GM21381 (cell line): Measurements from ENCODE around the gene LYL1.

Experiments used
- ATAC-seq: cut with Tn5 transposase; IDR thresholded peaks from one replicate; pipeline ENCODE4 v1.9.1; 2021; ENCODE audit warnings: mild to moderate bottlenecking, moderate library complexity; ENCODE audit not compliant: unreplicated experiment

LYL1 gene

GRCh38 chr19:13110099-13110610, 7.5 kb upstream of the LYL1 start:
- ATAC-seq = no peak

DNA sequence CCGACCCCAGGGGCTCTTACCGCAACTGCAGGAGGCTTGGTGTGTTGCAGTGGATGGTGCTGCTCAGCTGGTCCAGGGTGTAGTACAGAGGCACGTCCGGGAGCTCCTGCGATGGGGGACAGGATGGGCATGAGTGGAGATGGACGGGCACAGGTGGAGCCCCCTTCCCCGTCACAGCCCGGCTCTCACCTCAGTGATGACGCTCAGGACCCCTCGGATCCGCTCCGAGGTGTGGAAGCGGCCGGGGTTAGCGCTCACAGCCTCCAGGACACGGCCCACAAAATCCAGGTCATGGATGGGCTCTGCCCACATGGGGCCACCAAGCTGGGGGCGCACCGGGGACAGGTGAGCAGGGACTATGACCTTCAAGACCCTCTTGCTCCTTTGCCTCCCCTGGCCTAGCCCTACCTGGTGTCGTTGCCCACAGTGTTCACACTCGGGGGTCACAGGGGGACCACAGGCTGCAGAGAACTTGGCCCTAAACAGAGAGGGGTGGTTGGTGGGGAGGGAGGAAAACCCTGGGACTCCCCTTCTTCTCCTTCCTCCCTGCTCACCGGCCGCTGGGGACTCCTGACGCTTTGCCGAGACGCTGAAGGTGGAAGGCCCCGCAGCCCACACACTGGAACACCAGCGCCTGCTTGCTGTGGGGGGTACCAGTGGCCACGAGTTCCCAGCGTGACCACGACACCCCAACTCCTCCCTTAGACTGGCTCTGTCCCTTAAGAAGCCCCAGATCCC, 6.9 kb upstream of the LYL1 start:
- ATAC-seq = no peak

DNA sequence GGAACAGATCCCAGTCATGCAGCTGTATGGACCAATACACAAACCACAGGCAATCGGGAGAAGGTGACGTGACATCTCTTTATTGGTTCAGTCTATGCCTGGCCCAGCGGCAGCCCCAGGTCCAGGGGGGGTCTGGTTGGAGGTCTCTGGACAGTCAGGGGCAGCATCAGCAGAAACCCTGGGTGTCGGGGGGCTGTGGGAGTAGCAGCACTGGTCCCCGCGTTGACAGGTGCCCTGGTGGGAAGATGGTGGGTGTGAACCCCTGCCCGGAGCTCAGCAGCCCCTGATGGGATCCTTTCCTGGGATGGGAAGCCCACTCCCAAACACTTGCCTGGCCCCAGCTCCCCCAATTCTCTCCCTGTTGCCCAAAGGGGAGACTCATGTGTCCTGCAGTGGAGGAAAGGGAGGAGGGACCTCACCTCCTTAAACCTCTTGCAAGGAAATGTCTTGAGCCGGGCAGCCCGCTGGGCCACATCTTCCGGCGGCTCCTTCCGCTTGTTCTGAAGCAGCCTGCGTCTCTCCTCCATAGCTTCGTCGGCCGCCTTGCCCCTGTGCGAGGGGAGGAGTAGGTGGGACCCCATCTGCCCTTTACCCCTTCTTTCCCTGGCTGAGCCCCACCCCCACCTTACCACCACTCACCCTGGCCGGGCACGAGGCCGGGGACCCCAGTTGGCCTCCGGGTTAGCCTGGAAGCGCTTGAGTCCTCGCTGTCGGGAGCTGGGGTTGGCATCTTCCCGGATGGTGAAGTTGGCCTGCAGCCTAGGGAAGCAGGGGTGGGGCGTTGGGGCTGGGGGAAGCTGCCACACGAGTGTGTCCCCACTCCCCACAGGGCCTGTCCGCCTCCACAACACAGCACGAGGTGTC, 2.4 kb upstream of the LYL1 start:
- ATAC-seq = no peak

GRCh38 chr19:13104360-13104847, 1.7 kb upstream of the LYL1 start:
- peak; percentile 26 for ATAC-seq

DNA sequence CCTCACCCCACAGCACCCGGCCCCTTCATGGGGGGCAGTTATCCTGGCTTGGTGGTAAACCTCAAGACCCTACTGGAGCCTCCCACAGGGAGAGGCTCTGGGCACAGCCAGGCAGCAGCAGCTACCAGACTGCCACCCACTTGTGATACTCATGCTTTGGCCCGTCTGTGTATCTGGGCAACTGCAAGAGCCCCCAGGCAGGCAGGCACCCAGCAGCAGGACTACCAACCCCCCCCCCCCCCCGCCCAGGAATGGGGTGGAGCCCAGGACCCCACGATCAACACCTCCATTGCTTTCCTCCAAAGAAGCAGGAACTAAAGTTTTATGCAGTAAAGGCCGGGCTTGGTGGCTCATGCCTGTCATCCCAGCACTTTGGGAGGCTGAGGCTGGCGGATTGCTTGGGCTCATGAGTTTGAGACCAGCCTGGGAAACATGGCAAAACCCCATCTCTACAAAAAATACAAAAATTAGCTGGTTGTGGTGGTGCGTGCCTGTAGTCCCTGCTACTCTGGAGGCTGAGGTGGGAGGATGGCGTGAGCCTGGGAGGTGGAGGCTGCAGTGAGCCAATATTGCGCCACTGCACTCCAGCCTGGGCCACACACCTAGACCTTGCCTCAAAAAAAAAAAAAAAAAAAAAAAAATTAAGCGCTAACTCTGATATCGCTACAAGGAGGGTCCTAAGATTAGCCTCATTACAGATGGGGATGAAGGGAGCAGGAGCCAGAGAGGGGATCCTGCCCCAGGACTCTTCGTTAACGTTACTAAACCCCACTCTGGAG, 1.1 kb upstream of the LYL1 start:
- no peak for ATAC-seq

GRCh38 chr19:13102416-13102665, 317 bp downstream of the LYL1 start:
- ATAC-seq = no peak

- no peak for ATAC-seq
Measured at GRCh38 chr19:13101590-13102415, 855 bp downstream of the LYL1 start.

DNA sequence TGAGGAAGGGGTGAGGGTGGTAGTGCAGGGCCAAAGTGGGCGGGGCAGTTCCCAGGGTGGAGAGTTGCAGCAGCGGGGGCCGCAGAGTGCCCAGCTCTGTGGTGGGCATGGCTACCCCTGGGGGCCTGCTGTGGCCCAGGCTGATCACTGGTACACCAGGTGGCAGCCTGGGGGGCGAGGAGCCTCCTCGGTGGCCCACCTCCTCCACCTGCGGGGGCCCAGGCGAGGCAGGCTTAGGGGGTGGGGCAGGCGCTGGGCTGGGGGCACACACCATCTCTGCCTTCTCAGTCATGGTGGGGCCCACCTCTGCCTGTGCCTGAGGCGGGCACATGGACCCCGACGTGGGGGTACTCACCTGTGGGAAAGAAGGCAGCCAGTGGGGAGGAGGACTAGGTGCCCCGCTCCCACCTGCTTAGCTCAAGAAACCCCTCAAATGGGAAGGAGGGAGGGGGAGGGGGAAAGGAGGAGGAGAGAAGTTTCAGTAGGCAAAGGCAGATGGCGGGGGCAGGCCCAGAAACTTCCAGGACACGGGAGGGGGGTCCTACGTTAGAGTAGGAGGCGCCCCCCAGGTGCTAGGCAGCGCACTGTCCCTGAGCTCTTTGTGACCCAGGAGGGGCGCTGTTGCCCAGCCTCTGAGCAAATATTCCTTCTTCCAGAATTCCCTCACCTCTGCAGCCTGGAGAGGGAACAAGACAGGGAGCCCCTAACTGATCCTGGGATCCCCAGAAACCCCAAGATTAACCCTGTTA, 1.6 kb downstream of the LYL1 start:
- ATAC-seq = no peak

DNA sequence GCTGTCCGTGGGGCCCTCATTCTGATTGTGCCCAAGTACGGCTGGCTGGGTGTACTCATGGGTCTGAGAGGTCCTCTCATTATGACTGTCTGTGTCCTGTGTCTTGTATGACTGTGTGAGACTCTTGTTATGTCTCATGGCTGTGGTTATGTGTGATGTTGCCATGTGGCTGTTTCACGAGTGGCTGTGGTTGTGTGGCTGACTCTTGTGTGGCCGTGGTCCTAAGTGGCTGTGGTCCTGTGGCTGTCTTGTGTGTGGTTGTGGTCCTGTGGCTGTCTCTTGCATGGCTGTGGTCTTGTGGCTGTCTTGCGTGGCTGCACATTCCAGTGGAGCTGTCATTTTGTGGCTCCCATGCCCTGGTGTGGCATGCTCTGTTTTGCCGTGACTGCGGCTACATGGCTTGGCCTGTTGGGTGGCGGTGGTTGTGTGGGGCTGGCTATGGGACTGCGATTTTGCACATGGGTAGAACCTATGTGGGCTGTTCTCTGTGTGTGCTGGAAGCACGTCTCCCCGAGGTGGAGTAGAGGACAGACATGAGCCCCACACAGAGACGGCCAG, 2.5 kb downstream of the LYL1 start:
- peak; percentile 29 for ATAC-seq

DNA sequence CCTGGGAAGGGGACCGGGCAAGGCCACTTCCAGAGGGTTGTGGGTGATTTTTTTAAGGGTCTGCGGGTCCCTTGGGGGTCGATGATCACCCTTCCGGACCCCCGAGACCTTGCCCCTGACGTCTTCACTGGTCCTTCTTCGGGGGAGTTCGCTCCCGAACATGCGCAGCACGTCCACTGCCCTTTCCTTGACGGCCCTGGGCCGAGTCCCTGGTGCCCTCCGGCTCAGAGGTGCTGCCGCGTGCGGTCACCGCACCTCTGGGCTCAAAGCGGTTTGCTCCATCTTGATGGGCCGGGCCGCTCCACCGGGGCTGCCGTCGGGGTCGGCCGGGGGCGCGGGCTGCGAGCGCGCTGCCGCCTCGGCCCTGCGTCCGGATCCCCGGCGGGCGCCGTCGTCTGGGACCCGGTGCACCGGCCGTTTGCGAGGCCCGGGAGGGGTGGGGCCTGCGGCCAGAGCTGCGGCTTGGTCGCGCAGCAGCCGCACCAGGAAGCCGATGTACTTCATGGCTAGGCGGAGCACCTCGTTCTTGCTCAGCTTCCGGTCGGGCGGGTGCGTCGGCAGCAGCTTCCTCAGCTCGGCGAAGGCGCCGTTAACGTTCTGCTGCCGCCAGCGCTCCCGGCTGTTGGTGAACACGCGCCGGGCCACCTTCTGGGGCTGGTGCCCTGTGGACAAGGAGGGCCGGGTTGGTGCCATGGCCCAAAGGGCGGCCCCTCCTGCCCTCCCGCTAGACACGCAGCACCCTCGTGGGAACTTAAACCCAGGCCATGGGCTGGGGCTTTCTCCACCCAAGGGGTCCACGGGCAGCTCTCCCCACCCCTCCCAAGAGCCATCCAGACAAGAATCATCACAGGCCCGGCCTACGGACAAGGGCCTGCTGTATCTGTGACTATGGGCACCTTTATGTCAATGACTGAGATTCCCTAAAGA, 3.3 kb downstream of the LYL1 start:
- ATAC-seq = no peak

- ATAC-seq = no peak
Measured at GRCh38 chr19:13098277-13099072, 4.2 kb downstream of the LYL1 start.

DNA sequence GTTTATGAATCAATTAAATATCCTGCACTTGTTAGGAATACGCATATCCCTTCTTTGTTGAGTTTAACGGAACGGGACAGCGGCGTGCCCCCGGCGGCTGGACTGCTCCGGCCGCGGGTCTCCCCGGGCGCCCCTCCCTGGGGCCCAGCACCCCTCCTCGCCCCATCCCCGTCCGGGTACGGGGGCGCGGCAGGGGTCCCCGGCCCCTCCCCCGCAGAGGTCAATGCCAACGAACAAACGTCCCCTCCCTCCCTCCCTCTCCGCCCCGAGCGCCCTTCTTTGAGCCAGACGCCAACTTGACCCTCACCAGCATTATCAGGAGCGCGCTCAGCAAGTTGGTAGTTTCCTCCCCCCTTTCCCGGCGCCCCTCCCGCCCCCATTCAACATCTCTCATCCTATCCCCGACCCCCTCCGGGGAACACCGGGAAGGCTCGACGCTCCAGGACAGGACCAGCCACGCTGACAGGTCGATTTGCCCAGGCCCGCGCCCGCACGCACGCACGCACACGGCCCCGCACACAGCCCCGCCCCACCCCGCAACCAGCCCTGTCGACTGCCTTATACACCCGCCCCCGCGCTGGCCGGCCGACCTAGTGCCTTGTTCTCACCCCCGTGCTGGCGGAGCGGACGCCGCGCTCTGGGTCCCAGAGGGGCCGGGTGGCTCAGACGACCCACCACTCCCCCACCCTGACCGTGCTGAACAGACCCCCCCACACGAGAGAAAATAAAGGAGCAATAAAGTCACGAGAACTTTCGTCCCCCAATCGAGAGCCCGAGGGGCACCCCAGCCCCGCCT, 5.0 kb downstream of the LYL1 start:
- ATAC-seq = no peak

DNA sequence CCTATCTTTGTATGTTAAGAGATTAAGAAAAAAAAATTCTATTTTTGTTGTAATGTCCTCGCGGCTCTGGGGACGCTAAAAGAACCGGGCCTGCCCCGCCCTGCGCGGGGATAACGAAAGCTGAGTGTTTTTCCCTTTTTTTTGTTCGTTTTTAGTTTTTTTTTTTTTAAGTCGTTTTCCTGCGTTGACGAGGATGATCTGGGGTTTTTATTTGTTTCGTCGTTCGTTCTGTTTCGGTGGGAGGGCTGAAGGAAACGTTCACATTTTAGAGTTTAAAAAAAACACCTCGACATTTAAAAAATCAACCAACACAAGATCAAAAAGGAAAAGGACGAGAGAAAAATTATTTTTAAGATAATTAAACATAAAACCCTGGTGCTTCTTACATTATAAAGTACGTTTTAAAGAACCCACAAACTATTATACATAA, 5.6 kb downstream of the LYL1 start:
- no peak for ATAC-seq

DNA sequence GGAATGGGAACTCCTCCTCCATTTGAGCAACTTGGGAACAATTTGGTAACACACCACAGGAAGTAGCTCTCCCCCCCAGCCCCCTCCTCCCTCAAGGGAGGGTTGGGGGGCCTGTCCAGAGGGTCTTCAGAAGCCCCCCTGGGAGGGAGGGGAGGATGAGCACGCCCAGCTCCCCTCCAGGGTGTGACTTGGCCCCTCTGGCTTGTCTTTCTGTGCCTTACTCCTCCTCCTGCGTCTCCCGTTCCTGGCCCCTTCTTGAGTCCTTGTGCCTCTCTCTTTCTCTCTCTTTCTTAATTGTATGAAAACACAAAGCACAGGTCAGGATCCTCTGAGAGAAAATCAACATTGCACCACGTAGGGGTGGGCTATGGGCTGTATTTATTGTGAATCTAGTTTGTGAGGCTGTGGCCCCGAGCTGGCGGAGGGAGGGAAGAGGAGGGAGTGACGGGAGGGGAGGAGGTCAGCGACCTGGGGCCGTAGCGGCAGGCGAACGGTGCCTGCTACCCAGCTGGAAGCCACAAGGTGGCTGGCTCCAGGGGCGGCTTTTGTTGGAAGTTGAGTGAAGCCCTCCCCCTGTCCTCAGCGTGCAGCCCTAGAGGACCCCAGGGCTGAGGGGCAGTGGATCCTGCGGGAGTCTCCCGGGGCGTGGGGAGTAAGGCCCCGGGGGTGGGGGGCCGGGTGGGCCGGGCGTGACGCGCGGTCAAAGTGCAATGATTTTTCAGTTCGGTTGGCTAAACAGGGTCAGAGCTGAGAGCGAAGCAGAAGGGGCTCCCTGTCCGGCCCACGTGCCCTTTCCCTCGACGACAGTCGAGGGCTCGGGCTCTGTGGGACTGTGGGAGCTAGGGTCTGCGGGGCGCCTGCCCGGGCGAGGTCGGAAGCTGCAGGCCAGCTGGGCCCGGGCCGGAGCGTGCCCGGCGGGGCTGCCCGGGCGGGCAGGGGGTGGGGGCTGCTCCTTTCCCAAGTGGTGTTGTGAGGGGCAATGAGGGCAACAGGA, 6.4 kb downstream of the LYL1 start:
- no peak for ATAC-seq

- ATAC-seq = no peak
Measured at GRCh38 chr19:13095393-13095784, 7.3 kb downstream of the LYL1 start.
